ENCODE measurements around the gene TLE4.
"Not testable (repeated sequence)": the region's sequence is repeated elsewhere in the genome, so short reads cannot be mapped to it uniquely, and the experiment has no call there.

Gene TLE4

DNA sequence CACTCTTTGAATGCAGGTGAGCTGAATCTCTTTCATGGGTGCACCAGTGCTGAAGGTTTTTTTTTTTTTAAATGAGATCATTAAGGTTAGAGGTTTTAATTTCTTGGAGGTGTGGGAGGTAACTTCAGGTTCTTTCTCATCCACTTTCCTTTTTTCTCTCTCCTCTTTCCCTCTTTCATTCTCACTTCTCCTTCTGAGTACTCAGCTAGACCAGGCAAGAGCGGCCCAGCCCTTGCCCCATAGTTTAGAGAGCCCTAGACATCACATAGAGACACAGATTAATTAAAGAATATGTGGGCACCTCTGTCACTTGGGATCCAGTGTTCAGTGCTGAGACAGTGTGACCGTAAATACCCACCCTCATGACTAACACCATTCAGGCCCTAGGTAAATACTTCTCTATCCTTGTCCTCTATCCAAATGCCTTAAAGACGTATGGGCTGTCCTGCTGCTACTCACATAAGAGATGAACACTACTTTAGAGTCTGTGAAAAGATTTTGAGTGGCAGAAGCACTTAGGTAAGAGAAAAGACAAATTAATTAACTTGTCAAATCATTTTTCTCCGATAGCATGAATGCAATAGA lies 174.1 kb downstream of the TLE4 start:
- DNase-seq, result no peak

GRCh38 chr9:79751895-79752466 lies 180.2 kb downstream of the TLE4 start:
- DNase-seq, result not testable (repeated sequence)

DNA sequence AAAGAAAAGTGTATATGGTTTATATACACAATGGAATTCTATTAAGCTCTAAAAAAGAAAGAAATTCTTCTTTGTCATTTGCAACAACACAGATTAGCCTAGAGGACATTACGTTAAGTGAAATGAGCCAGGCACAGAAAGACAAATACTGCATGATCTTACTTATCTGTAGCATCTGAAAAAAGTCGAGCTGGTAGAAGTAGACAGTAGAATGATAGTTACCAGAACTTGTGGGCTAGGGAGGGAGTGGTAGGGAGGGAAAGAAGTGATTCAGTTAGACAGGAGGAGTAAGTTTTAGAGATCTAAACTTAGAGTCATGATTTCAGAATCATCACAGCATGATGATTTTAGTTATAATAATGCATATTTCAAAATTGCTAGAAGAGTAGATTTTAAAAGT lies 184.6 kb downstream of the TLE4 start:
- no peak for DNase-seq

DNA sequence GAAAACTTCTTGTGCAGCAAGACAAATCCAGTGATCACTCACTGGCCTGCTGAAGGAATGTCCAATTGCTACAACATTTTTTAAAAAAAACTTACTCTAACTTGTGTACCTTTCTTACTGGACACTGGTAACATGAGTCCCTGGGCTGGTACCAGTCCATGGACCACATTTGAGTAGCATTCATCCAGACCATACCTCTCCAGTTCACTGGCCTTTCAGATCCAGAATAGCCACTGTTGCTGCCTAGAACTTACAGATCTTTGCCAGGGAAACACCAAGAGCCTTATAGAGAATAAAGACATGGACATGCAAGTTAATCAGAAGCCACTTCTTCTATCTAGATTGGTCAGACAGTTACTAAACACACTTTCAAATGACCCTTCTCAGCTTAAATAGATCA lies 185.3 kb downstream of the TLE4 start:
- no peak for DNase-seq

DNA sequence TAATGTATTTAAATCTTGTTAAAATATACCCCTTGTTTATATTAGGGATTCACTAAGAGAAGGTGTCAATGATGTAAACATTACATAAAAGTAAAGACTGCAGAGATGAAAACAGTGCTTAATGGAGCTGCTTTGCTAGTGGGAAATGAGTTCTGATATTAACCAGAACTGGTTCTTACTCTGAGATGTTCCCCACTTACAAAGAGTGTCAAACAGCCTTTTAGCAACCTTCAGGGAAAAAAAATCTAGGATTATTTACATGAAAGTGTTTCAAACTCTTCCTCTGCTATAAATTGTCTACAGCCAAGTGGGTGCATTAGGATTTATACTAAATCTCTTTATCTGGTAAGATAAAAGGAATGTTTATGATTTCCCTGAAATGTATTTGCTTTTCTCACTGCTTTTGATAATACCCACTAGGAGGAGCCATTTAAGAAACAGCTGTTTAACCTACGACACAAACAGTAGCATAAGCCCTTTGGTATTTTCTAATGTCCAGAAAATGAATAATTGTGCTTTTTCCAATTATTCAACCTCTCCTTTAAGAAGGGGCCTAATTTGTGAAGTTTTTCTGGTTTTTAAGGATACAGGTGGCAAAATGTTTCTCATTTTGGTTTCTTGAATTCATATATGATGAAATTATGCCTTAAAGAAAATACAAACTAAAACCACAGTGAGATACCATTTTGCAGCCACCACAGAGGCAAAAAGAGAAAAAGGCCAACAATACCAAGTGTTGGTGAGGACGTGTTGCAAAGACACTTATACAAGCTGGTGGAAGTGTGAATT lies 186.3 kb downstream of the TLE4 start:
- DNase-seq, result no peak

DNA sequence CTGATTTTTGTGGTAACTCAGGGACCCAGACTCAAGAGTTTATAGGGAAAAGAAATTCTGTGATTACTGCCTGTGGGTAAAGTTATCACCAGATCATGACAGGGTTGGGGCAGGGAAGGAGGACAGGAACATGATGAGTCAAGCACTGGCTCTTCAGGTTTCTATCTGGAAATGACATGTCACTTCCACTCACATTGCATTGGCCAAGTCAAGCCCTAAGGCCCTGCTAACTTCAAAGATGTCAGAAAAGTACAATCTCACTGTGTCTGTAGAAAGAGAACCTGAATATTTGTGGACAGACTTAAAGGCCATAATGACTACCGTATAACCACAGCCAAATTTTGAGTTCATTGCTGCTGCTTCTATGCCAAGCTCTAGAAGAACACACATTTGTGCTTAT lies 187.7 kb downstream of the TLE4 start:
- no peak for DNase-seq

DNA sequence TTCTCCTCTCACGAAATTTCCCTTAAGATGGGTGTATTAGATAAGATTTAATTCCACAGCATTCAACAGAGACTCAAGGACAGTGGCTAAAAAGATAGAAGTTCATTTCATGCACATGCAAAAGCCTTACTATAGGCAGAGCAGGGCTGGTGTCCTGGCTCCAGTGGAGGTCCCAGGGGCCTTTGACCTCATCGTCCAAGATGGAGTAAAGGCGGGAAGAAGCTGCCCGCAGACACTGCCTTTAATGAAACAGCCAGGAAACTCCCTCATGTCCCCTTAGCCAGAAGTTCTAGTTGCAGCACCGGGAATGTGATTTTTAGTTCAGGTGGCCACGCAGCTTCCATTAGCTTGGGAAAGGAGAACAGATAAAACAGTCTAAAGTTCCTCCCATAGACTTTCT lies 190.3 kb downstream of the TLE4 start:
- no peak for DNase-seq

GRCh38 chr9:79763671-79764285 lies 192.0 kb downstream of the TLE4 start:
- no peak for DNase-seq

- no peak for DNase-seq
Observed at GRCh38 chr9:79764374-79764773, 192.6 kb downstream of the TLE4 start.

DNA sequence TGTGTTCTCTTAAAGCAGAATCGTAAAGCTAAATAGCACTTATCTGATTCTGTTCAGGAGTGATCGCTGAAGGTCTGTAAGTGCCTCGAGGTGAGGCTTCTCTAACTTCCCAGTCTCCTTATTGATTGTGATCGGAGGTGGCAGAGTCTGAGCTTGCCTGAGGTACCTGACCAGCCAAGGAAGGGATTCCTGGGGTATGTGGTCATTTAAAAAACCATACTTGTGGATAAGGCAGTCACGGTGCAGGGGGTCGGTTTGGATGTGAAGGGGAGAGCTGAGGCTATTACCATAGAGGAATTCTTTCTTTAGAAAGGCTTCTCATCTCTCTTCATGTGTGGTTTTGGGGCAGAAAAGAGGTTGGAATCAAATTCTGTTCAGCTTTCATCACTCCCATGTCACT lies 193.7 kb downstream of the TLE4 start:
- DNase-seq, result no peak

DNA sequence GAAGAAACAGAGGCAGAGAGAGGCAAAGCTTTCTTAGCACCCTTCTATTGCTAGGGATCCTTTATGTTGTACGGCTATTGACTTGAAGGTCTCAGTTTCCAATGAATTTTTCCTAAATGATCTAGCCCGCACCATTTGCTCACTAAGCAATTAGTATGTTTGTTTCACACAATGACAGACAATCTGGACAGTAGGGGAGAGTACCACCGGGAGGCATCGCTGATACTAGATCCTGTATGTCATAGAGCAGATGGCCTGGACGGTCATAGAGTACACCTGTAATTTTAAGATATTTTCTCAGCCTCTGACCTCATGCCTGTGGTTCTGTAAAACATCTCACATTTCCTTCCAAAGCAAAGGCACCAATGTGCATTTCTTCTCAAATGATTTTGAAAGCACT lies 194.3 kb downstream of the TLE4 start:
- DNase-seq, result no peak

GRCh38 chr9:79768194-79768593 lies 196.4 kb downstream of the TLE4 start:
- DNase-seq, result no peak

- DNase-seq, result no peak
Observed at GRCh38 chr9:79769476-79770275, 197.9 kb downstream of the TLE4 start.

GRCh38 chr9:79774356-79774755 lies 202.6 kb downstream of the TLE4 start:
- DNase-seq, result no peak

Measured in KG1 (cell line).